Measurements from ENCODE around the gene CTXND1. TPM values are rescaled to one million over a fixed set of nuclear protein-coding genes. Genes with fewer than 3 reads are reported as not detected.
"Not testable (repeated sequence)": the region's sequence is repeated elsewhere in the genome, so short reads cannot be mapped to it uniquely, and the experiment has no call there.

CTXND1 gene
- total RNA-seq, 2 experiments from 2014 or later, result not detected

DNA sequence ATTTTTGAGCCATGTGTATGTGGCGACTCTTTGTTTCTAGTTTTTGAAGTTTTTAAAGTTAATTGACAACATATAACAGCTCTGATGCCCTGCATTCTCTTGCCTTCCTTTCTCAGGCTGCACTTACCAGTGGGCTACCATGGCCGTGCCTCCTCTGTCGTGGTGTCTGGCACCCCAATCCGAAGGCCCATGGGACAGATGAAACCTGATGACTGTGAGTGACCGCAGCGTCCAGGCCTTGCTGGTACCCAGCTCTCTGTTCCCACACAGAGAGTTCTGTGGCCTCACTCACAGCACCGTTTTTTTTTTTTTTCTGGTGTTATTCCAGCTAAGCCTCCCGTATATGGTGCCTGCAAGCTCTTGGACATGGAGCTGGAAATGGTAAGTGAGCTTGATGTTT is 84.1 kb downstream of the CTXND1 start:
- ChIA-PET POLR2A (interaction anchor here (0.6 kb wide), 1 partner anchor 10 kb away, joined by 4 read pairs; no protein-coding TSS in a partner anchor), CTCF (no interaction called here)
- H3K4me3 Mint-ChIP-seq, result no peak overlapping the region
- H3K9me3 Mint-ChIP-seq, result no peaks in the 10 kb centered on the region
- H3K27me3 Mint-ChIP-seq, result no peaks in the 10 kb centered on the region
- peaks cover 22% of the 10 kb centered on the region for H3K36me3 Mint-ChIP-seq (ENCODE audit: low read depth)
- no peak overlapping the region for H3K27ac Mint-ChIP-seq
- no peak for DNase-seq
- no peaks in the 10 kb centered on the region for H3K4me1 Mint-ChIP-seq

- no peaks in the 10 kb centered on the region for H3K27me3 Mint-ChIP-seq
- no peak overlapping the region for H3K4me3 Mint-ChIP-seq
- H3K27ac Mint-ChIP-seq, result no peak overlapping the region
- ChIA-PET CTCF (interaction anchor here (0.6 to 1.5 kb wide), 3 partner anchors 10 to 268 kb away, joined by 3 read pairs; no protein-coding TSS in a partner anchor), POLR2A (no interaction called here)
- peaks cover 50% of the 10 kb centered on the region for H3K36me3 Mint-ChIP-seq (ENCODE audit: low read depth)
- no peak for DNase-seq
- peaks cover 26% of the 10 kb centered on the region for H3K4me1 Mint-ChIP-seq
- H3K9me3 Mint-ChIP-seq, result no peaks in the 10 kb centered on the region
Measured at GRCh38 chr15:80163897-80164296, 88.1 kb downstream of the CTXND1 start.

DNA sequence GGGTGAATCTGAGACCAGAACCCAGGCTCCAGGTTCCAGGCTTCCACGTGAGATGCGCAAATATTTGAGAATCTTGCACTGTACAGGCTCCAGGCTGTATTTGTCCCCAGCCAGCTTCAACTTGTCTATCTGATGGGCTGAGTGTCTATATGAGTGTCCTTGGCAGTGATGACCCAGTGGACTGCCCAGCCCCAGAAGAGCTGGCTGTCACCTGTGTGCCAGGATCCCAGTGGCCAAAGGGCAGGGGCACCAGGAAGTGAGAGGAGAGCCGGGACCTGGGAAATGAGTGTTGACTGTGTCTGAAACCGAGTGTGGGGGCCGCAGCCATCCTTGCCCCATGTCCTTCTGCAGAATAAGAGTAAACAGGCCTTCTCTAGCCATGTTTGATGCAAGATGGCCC is 88.8 kb downstream of the CTXND1 start:
- no peak overlapping the region for H3K27ac Mint-ChIP-seq
- H3K36me3 Mint-ChIP-seq (ENCODE audit: low read depth), result peaks cover 52% of the 10 kb centered on the region
- peaks cover 26% of the 10 kb centered on the region for H3K4me1 Mint-ChIP-seq
- no peak overlapping the region for H3K4me3 Mint-ChIP-seq
- no peaks in the 10 kb centered on the region for H3K27me3 Mint-ChIP-seq
- no peaks in the 10 kb centered on the region for H3K9me3 Mint-ChIP-seq
- DNase-seq, result no peak
- POLR2A ChIA-PET, result interaction anchor here (0.7 kb wide), 1 partner anchor 9 kb away, joined by 3 read pairs; no protein-coding TSS in a partner anchor
- CTCF ChIA-PET, result interaction anchor here (0.6 to 1.5 kb wide), 3 partner anchors 216 to 310 kb away, joined by 3 read pairs; no protein-coding TSS in a partner anchor

DNA sequence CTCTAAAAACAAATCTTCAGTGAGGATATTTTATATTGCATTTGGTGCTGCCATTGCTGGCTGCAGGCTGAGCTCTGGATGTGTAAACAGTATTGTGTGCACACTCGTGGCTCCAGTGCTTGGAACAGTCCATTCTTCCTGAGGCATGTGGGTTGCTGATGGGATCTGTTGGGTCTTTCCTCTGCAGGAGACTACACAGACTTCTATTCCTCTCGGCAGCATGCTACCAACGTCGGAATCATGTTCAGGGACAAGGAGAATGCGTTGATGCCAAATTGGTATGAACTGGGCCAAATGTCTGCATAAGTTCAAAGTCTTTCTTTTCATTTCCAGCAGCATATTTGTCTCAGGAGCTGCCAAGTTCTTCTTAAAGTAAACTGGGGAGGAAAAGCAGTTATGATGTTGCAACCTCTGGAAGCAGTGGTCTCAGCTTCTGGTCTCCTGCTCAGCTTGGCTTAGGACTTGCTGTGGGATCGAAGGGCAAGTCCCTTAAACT is 89.9 kb downstream of the CTXND1 start:
- ChIA-PET POLR2A (no interaction called here), CTCF (interaction anchor here (1.0 kb wide), 1 partner anchor 14 kb away, joined by 6 read pairs; no protein-coding TSS in a partner anchor)
- Mint-ChIP-seq H3K36me3 (ENCODE audit: low read depth) (peaks cover 53% of the 10 kb centered on the region), H3K27ac (no peak overlapping the region), H3K27me3 (no peaks in the 10 kb centered on the region), H3K4me3 (no peak overlapping the region), H3K4me1 (peaks cover 26% of the 10 kb centered on the region), H3K9me3 (no peaks in the 10 kb centered on the region)
- DNase-seq, result no peak

GRCh38 chr15:80161468-80162016 is 90.5 kb downstream of the CTXND1 start:
- Mint-ChIP-seq H3K36me3 (ENCODE audit: low read depth) (peaks cover 53% of the 10 kb centered on the region), H3K27ac (peak overlapping the region; percentile 82), H3K4me3 (no peak overlapping the region), H3K27me3 (no peaks in the 10 kb centered on the region), H3K4me1 (peaks cover 26% of the 10 kb centered on the region), H3K9me3 (no peaks in the 10 kb centered on the region)
- no peak for DNase-seq
- ChIA-PET POLR2A (interaction anchor here (1.4 kb wide), 1 partner anchor 9 kb away, joined by 9 read pairs; no protein-coding TSS in a partner anchor), CTCF (interaction anchor here (0.7 to 2.4 kb wide), 6 partner anchors 11 to 304 kb away, joined by 3 to 11 read pairs (median 6); no protein-coding TSS in a partner anchor)

- peak overlapping the region; percentile 82 for H3K27ac Mint-ChIP-seq
- ChIA-PET CTCF (interaction anchor here (0.9 to 2.4 kb wide), 7 partner anchors 9 to 286 kb away, joined by 3 to 11 read pairs (median 3); no protein-coding TSS in a partner anchor), POLR2A (interaction anchor here (0.5 to 1.4 kb wide), 3 partner anchors 9 to 532 kb away, joined by 3 to 9 read pairs (median 4); no protein-coding TSS in a partner anchor)
- H3K27me3 Mint-ChIP-seq, result no peaks in the 10 kb centered on the region
- no peak overlapping the region for H3K4me3 Mint-ChIP-seq
- DNase-seq, result peak; percentile 58
- peaks cover 27% of the 10 kb centered on the region for H3K4me1 Mint-ChIP-seq
- no peaks in the 10 kb centered on the region for H3K9me3 Mint-ChIP-seq
- peaks cover 57% of the 10 kb centered on the region for H3K36me3 Mint-ChIP-seq (ENCODE audit: low read depth)
Measured at GRCh38 chr15:80160570-80161156, 91.3 kb downstream of the CTXND1 start.

GRCh38 chr15:80159811-80160569 is 92.0 kb downstream of the CTXND1 start:
- Mint-ChIP-seq H3K27me3 (no peaks in the 10 kb centered on the region), H3K27ac (peak overlapping the region; percentile 82), H3K9me3 (no peaks in the 10 kb centered on the region), H3K4me1 (peaks cover 34% of the 10 kb centered on the region), H3K36me3 (ENCODE audit: low read depth) (peaks cover 57% of the 10 kb centered on the region), H3K4me3 (no peak overlapping the region)
- no peak for DNase-seq
- POLR2A ChIA-PET, result interaction anchor here (0.7 to 1.4 kb wide), 2 partner anchors 8 to 531 kb away, joined by 3 to 9 read pairs; no protein-coding TSS in a partner anchor
- CTCF ChIA-PET, result interaction anchor here (0.9 to 2.4 kb wide), 7 partner anchors 8 to 285 kb away, joined by 3 to 11 read pairs (median 3); no protein-coding TSS in a partner anchor

GRCh38 chr15:80159301-80159700 is 92.7 kb downstream of the CTXND1 start:
- Mint-ChIP-seq H3K4me1 (peaks cover 41% of the 10 kb centered on the region), H3K27ac (peak overlapping the region; percentile 1), H3K4me3 (no peak overlapping the region), H3K9me3 (no peaks in the 10 kb centered on the region), H3K27me3 (no peaks in the 10 kb centered on the region), H3K36me3 (ENCODE audit: low read depth) (peaks cover 55% of the 10 kb centered on the region)
- no peak for DNase-seq
- POLR2A ChIA-PET, result no interaction called here
- CTCF ChIA-PET, result interaction anchor here (0.6 to 2.4 kb wide), 3 partner anchors 14 to 98 kb away, joined by 3 to 11 read pairs (median 3); no protein-coding TSS in a partner anchor

DNA sequence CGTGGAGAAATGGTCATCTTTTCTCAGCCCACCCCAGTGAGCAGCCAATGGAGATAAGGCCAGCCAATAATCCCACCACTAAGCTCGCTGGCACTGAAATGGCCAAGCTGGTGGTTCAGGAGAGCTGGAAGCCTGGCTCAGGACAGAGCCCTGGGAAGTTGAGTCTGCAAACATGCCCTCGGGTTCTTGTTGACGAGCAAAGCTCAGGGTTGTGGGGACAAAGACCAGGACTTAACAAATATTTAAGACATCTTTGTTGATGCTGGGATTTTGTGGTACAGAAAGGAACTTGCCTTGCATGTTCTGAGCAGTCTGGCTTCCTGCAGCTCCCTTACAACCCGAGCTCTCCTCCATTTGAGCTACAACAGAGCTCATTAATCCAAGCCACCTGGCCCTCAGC is 94.8 kb downstream of the CTXND1 start:
- Mint-ChIP-seq H3K36me3 (ENCODE audit: low read depth) (peaks cover 35% of the 10 kb centered on the region), H3K4me3 (no peak overlapping the region), H3K4me1 (peaks cover 55% of the 10 kb centered on the region), H3K27me3 (no peaks in the 10 kb centered on the region), H3K9me3 (no peaks in the 10 kb centered on the region), H3K27ac (no peak overlapping the region)
- DNase-seq, result no peak
- ChIA-PET POLR2A (no interaction called here), CTCF (interaction anchor here (0.8 to 1.4 kb wide), 3 partner anchors 8 to 304 kb away, joined by 3 to 4 read pairs (median 4); no protein-coding TSS in a partner anchor)

- CTCF ChIA-PET, result interaction anchor here (0.8 to 1.3 kb wide), 2 partner anchors 9 to 17 kb away, joined by 4 read pairs; no protein-coding TSS in a partner anchor
- peaks cover 27% of the 10 kb centered on the region for H3K36me3 Mint-ChIP-seq (ENCODE audit: low read depth)
- no peak for DNase-seq
- no peak overlapping the region for H3K27ac Mint-ChIP-seq
- H3K4me1 Mint-ChIP-seq, result peaks cover 57% of the 10 kb centered on the region
- H3K9me3 Mint-ChIP-seq, result no peaks in the 10 kb centered on the region
- H3K4me3 Mint-ChIP-seq, result no peak overlapping the region
- POLR2A ChIA-PET, result no interaction called here
- H3K27me3 Mint-ChIP-seq, result no peaks in the 10 kb centered on the region
Measured at GRCh38 chr15:80156176-80156720, 95.8 kb downstream of the CTXND1 start.

DNA sequence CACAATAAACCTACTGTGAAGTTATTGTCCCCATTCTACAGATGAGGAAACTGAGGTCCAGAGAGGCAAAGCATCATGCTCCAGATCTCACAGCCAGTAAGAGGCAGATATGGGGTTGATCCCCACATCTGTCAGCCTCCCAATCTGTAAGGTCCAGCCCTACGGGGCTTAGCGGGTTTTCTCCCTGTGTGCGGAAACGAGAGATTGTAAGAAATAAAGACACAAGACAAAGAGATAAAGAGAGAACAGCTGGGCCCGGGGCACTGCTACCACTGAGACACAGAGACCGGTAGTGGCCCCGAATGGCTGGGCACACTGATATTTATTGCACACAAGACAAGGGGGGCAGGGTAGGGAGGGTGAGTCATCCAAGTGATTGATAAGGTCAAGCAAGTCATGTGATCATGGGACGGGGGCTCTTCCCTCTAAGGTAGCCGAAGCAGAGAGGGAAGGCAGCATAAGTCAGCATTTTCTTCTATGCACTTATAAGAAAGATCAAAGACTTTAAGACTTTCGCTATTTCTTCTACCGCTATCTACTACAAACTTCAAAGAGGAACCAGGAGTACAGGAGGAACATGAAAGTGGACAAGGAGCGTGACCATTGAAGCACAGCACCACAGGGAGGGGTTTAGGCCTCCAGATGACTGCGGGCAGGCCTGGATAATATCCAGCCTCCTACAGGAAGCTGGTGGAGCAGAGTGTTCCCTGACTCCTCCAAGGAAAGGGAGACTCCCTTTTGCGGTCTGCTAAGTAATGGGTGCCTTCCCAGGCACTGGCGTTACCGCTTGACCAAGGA is 96.4 kb downstream of the CTXND1 start:
- Mint-ChIP-seq H3K4me1 (peaks cover 51% of the 10 kb centered on the region), H3K36me3 (ENCODE audit: low read depth) (peaks cover 22% of the 10 kb centered on the region)
- H3K27ac Mint-ChIP-seq, H3K27me3 Mint-ChIP-seq, DNase-seq, H3K4me3 Mint-ChIP-seq, H3K9me3 Mint-ChIP-seq, POLR2A ChIA-PET, CTCF ChIA-PET: not testable (repeated sequence)

DNA sequence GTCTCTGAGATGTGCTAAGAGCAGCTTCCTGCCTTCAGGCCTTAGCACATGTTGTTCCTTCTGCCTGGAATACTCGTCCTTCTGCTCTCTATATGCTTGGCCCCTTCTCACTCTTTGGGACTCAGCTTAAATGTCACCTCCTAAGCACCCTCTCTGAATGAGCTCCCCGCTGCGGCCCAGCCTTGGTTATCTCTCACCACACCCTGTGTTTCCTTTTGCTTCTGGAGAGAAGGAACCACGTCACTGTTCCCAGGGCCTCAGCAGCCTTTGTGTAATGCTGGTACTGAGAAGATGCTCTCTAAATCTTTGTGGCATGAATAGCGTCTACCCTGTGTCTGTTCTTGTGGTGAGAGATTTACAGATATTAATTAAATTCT is 97.0 kb downstream of the CTXND1 start:
- ChIA-PET CTCF (no interaction called here), POLR2A (no interaction called here)
- Mint-ChIP-seq H3K27ac (no peak overlapping the region), H3K4me3 (no peak overlapping the region), H3K4me1 (peaks cover 45% of the 10 kb centered on the region), H3K9me3 (no peaks in the 10 kb centered on the region), H3K36me3 (ENCODE audit: low read depth) (peaks cover 16% of the 10 kb centered on the region), H3K27me3 (no peaks in the 10 kb centered on the region)
- no peak for DNase-seq
